BLaER1 (cell line): ENCODE results near the gene PWP2.
"Not testable (repeated sequence)": the region's sequence is repeated elsewhere in the genome, so short reads cannot be mapped to it uniquely, and the experiment has no call there.

Experiments used
- H3K27ac ChIP-seq: shearing (Covaris generic); formaldehyde crosslinking; 2 replicates; pipeline ENCODE4 v1.8.1; 2022
- H3K27me3 ChIP-seq: shearing (Covaris generic); formaldehyde crosslinking; 2 replicates; pipeline ENCODE4 v1.8.1; 2022
- H3K36me3 ChIP-seq: shearing (Covaris generic); formaldehyde crosslinking; 2 replicates; pipeline ENCODE4 v1.8.1; 2022
- H3K4me1 ChIP-seq: shearing (Covaris generic); formaldehyde crosslinking; 2 replicates; pipeline ENCODE4 v1.8.1; 2022
- H3K4me2 ChIP-seq: shearing (Covaris generic); formaldehyde crosslinking; 2 replicates; pipeline ENCODE4 v1.8.1; 2022
- H3K4me3 ChIP-seq: shearing (Covaris generic); formaldehyde crosslinking; 2 replicates; pipeline ENCODE4 v1.8.1; 2022
- H3K9ac ChIP-seq: shearing (Covaris generic); formaldehyde crosslinking; 2 replicates; pipeline ENCODE4 v1.8.1; 2022
- H3K9me3 ChIP-seq: shearing (Covaris generic); formaldehyde crosslinking; 2 replicates; pipeline ENCODE4 v1.8.1; 2022
- H4K20me1 ChIP-seq: shearing (Covaris generic); formaldehyde crosslinking; 2 replicates; pipeline ENCODE4 v1.8.1; 2022

Gene PWP2

DNA sequence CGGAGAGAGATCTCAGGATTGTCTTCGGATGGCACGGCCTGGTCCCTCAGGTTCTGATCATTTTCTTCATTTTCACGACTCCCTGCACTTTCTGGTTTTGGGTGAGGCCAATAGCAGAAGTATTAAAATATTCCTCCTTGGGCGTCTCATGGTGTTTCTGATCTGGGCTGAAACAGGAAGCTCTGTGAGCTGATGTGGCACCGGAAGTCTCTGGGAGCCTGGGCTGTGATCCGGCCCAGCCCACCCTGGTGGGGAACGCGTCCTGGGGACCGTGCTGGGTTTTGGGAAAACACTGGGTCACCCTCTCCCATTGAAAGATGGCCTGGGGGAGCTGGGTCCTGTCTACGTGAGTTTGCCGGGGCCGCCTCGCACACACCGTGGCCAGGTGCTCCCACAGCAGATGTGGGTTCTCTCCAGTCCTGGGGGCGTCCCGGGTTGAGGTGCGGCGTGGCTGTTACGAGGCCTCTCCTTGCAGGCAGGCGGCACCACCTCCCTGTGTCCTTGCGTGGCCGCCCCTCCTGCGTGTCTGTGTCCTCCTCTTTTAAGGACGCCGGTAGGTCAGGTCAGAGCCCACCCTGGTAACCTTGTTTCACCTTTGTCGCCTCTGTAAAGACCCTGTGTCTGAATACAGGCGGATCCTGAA lies 50.4 kb downstream of the PWP2 start:
- H3K27ac ChIP-seq, H3K4me2 ChIP-seq, H3K36me3 ChIP-seq, H3K9me3 ChIP-seq, H3K4me3 ChIP-seq, H3K9ac ChIP-seq, H3K4me1 ChIP-seq, H4K20me1 ChIP-seq, H3K27me3 ChIP-seq: not testable (repeated sequence)

DNA sequence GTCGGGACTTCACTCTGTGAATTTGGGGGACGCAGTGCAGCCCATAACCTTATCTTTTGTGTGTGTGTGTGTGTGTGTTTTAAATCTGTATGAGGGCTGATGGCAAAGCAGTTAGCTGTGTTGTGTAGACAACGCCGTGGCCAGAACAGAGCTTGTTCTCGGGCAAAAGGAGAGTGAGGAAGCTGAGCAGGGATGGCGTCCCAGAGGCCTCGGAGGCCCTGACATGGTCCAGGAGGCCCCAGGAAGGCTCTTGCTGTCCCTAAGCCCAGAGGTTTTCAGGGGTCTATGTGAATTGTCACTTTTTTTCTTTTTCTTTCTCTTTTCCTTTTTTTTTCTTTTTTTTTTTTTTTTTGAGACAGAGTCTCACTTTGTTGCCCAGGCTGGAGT lies 50.9 kb downstream of the PWP2 start:
- H3K4me2 ChIP-seq, H3K9ac ChIP-seq, H3K9me3 ChIP-seq, H3K27me3 ChIP-seq, H3K4me1 ChIP-seq, H4K20me1 ChIP-seq, H3K36me3 ChIP-seq, H3K4me3 ChIP-seq, H3K27ac ChIP-seq: not testable (repeated sequence)

DNA sequence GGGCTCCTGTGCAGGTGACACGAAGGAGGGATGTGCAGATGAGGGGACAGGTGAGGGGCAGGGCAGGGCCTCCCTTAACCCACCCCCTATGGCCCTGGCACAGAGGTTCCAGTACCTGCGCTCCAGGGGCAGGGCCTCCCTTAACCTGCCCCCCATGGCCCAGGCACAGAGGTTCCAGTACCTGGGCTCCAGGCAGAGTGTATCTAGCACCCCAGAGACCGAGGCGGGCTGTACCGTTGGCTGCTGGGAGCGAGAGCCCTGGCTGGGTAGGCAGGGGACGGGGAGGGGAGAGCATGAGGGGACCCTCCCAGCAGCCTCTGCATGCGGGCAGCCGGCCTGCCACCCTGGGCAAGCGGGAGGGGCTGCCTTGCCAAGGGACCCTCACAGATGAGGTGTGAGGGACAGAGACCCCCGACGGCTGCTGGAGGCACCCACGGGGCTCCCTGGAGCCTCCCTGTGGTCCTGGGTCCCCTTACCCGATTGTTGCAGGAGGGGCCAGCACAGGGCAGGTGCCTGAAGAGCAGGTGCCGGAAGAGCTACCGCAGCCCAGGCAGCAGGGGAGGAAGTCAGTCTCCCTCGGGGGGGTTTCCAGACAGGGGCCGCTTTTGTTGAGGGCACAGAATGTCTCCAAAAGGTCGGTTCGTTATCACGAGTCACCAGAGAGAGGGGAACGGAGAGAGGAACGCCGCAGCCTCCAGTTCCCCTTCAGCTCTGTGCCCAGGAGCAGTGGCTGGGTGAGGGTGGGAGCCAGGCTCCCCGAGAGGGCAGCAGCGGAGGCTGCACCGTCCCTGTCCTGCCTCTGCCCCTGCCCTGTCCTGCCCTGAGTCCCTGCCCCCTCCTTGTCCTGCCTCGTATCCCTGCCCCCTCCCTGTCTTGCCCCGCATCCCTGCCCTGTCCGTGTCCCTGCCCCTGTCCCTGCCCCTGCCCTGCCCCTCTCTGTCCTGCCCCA lies 52.4 kb downstream of the PWP2 start:
- not testable (repeated sequence) for H3K4me3 ChIP-seq, H3K9me3 ChIP-seq, H3K4me2 ChIP-seq

DNA sequence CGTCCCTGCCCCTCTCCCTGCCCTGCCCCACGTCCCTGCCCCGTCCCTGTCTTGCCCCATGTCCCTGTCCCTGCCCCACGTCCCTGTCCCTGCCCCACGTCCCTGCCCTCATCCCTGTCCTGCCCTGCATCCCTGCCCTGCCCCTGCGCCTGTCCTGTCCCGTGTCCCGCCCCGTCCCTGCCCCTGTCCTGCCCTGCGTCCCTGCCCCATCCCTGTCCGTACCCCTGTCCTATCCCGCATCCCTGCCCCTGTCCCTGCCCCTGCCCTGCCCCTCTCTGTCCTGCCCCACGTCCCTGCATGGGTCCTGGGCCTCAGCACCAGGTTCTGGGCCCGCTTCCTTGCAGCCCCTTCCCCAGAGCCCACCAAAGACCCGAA lies 53.1 kb downstream of the PWP2 start:
- not testable (repeated sequence) for H3K27ac ChIP-seq, H4K20me1 ChIP-seq, H3K9ac ChIP-seq, H3K4me1 ChIP-seq, H3K27me3 ChIP-seq, H3K4me2 ChIP-seq, H3K36me3 ChIP-seq, H3K4me3 ChIP-seq, H3K9me3 ChIP-seq

More for the DNA sequence above, 52.4 kb downstream of the PWP2 start:
- H3K36me3 ChIP-seq, H4K20me1 ChIP-seq, H3K27ac ChIP-seq, H3K4me1 ChIP-seq, H3K9ac ChIP-seq, H3K27me3 ChIP-seq: not testable (repeated sequence)

DNA sequence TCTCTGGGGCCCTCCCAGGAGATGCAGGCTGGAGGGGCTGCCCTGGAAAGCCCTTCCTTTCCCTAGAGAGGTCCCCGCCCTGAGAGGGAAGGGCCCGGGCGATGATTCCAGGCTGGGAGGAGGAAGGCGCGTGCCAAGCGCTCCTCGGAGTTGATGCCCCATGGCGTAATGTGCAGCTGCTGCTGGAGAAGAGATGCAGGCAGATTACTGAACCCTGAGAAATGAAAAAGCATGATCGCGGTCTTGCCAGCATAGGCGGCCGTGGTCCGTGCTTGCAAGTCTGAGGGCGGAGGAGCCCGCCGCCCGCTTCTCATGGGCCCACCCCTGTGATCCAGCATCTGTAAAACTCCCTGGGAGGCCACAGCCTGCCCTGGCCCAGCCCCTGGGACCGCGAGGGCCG lies 53.6 kb downstream of the PWP2 start:
- H3K9ac ChIP-seq, H3K4me1 ChIP-seq, H3K4me3 ChIP-seq, H3K9me3 ChIP-seq, H4K20me1 ChIP-seq, H3K4me2 ChIP-seq, H3K27ac ChIP-seq, H3K36me3 ChIP-seq, H3K27me3 ChIP-seq: not testable (repeated sequence)

DNA sequence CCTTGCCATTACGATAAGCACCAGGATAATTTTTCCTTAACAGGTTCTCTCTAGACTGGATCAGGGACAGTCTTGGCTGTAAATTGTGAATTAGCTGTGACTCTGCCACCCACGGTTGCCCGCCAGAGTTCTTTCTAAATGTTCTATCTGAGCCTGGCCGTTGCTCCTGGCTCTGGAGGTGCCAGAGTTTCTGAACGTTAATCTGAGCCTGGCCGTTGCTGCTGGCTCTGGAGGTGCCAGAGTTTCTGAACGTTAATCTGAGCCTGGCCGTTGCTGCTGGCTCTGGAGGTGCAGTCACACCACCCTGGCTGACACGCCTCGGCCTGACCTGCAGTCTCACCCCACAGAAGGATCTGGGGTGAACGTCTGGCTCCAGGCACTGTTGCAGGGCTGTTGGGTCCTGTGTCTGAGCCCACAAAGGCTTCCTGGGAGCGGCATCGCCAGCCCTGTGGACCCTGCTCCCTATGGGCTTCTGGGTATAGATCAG lies 56.0 kb downstream of the PWP2 start:
- not testable (repeated sequence) for H3K9ac ChIP-seq, H3K4me1 ChIP-seq, H3K27me3 ChIP-seq, H3K4me2 ChIP-seq, H3K36me3 ChIP-seq, H3K4me3 ChIP-seq, H3K27ac ChIP-seq, H4K20me1 ChIP-seq, H3K9me3 ChIP-seq

DNA sequence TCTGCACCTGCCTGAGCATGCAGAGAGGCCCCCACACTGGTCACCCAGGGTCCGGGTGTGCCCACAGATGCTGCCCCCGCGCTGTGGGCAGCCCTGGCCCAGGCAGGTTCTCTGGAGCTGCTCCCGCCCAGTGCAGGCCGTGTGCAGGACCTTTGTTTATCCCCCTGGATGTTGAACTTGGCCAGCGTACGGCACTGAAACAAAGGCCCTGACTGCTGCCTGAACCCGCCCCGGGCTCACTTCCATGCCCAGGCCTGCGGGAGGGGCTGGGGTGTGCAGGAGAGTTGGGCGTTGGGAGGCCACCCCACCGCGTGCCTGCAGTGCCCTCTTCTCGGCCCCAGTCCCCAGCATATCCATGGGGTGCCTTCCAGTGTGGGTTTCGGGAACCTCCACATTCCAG lies 58.7 kb downstream of the PWP2 start:
- H3K4me1 ChIP-seq, H3K4me3 ChIP-seq, H3K9me3 ChIP-seq, H3K36me3 ChIP-seq, H3K27ac ChIP-seq, H4K20me1 ChIP-seq, H3K27me3 ChIP-seq, H3K4me2 ChIP-seq, H3K9ac ChIP-seq: not testable (repeated sequence)

DNA sequence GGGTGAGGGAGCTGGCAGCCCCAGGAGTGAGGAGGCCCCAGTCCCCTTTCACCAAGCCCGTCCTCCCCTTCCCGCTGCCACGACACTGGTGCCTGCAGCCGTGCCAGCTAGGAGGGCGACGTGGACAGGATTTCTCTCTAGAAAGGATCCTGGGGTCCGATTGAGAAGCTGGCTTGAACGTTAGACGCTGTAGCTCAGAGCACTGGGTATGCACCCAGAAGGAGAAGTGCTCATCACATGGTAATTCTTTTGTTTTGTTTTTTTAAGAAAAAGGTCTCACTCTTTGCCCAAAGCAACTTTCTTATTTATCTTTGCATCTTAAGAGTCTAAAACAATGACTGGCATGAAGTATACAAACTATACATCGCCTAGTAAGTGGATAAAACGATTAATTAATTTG lies 60.3 kb downstream of the PWP2 start:
- H3K9me3 ChIP-seq, H3K27me3 ChIP-seq, H3K4me1 ChIP-seq, H3K36me3 ChIP-seq, H4K20me1 ChIP-seq, H3K27ac ChIP-seq, H3K4me2 ChIP-seq, H3K4me3 ChIP-seq, H3K9ac ChIP-seq: not testable (repeated sequence)

DNA sequence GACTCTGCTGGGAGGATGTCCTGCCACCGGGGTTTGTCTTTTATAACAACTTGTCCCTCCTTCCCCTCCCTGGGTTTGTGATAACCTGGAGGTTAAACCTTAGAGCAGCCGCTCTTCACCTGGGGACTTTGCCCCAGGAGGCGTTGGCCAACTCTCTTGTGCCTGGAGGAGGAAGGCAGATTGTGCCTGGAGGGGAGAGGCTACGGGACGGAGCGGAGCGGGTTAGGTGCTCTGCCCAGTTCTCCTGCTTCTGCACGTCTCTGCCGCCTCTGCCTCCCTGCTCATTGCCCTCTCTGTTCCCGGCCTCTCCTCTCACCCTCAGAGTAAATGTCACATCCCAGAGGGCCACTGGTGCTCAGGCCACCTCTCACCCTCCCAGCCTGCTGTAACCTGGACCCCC lies 63.1 kb downstream of the PWP2 start:
- H3K4me1 ChIP-seq, H3K4me2 ChIP-seq, H3K4me3 ChIP-seq, H3K27me3 ChIP-seq, H3K36me3 ChIP-seq, H3K9me3 ChIP-seq, H3K27ac ChIP-seq, H4K20me1 ChIP-seq, H3K9ac ChIP-seq: not testable (repeated sequence)

DNA sequence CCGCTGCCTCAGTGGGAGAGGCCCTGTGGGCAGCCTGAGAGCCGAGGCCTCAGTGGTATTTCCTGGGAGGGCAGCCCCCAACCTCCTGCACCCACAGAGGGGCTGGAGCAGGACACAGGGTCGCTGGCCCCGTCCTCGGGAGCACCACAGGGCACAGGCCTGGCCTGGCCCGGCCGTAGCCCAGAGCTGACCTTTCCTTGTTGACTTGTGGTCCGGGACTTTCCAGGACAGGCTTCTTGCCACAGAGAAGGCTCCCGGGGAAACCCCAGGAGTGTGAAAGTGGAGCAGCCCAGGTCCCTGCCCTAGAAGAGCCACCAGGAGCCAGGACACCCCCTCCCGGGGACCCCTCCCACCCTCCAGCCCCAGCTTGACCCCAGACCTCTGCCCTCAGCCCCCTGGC lies 63.7 kb downstream of the PWP2 start:
- H3K9ac ChIP-seq, H3K4me3 ChIP-seq, H3K27me3 ChIP-seq, H3K4me2 ChIP-seq, H3K27ac ChIP-seq, H3K36me3 ChIP-seq, H3K4me1 ChIP-seq, H3K9me3 ChIP-seq, H4K20me1 ChIP-seq: not testable (repeated sequence)

DNA sequence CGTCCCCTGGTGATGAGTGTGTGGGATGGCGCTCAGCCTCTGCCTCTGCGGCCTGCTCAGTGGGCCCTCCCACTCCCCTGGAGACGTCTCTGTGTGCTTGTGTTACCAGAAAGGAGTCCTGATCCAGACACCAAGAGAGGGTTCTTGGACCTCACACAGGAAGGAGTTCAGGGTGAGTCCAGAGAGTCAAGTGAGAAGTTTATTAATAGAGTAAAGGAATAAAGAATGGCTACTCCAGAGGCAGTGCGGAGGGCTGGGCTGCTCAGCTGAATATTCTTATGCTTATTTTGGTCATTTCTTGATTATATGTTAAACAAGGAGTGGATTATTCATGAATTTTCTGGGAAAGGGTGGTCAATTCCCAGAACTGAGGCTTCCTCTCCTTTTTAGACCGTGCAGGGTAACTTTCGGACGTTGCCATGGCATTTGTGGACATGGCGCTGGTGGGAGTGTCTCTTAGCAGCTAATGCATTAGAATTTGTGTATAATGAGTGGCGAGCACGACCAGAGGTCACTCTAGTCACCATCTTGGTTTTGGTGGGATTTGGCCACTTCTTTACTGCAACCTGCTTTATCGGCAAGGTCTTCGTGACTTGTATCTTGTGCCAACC lies 64.9 kb downstream of the PWP2 start:
- H3K9me3 ChIP-seq, H3K27ac ChIP-seq, H3K27me3 ChIP-seq, H3K36me3 ChIP-seq, H3K4me3 ChIP-seq, H3K4me1 ChIP-seq, H4K20me1 ChIP-seq, H3K4me2 ChIP-seq, H3K9ac ChIP-seq: not testable (repeated sequence)

DNA sequence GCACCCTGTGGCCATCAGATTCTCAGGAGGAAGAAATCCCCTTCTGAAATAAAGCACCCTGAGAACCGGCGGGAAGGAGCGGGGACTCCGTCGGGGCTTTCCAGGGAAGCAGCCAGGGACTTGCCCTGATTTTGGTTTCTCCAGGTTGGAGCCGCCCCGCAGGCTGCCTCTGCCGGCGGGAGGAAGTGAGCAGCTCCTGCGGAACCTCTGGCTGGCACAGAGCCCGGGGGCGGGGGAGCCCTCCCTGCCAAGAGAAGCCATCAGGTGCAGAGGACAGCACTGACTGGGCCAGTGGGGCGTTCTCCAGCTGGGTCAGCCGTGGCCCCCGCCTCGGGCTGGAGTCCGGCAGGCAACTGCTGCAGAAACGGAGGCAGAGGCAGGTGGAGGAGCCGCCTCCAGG lies 65.5 kb downstream of the PWP2 start:
- H4K20me1 ChIP-seq, H3K27ac ChIP-seq, H3K27me3 ChIP-seq, H3K9ac ChIP-seq, H3K36me3 ChIP-seq, H3K4me1 ChIP-seq, H3K9me3 ChIP-seq, H3K4me3 ChIP-seq, H3K4me2 ChIP-seq: not testable (repeated sequence)

DNA sequence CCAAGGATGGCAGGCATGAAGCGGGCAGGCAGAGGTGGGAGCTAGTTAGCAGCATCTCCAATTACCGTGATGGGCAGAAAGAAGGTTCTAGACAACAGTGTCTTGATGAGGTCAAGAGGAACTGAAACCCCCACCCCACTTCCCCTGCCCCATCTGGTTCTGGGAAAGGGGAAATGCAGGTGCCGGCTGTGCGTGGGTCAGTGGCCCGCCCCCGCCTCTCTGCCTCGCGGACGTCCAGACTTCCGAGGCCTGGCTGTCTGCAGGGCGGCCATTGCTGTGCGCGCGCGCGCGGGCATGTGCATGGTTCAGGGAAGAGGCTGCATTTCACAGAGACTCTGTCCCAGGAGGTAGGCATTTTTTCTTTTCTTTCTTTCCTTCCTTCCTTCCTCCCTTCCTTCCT lies 68.0 kb downstream of the PWP2 start:
- not testable (repeated sequence) for H3K27me3 ChIP-seq, H3K36me3 ChIP-seq, H3K4me3 ChIP-seq, H4K20me1 ChIP-seq, H3K9ac ChIP-seq, H3K9me3 ChIP-seq, H3K27ac ChIP-seq, H3K4me2 ChIP-seq, H3K4me1 ChIP-seq

DNA sequence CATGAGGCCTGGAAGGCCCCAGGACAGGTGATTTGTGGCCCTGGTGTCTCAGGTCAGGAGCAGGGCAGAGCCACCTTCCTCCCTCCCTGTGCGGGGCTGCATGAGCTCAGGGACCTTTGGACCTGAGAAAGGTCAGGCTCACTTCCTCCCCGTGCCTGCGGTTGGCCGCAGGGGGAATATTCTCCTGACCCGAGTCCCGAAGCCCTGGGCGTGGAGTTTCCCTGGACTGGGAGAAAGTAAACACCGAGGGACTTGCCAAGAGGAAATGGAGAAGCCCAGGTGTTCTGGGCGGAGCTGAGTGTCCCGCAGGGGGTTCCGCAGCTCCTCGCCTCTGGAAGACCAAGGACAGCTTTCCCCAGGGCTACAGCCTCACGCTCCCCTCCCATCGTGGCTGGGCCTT lies 68.9 kb downstream of the PWP2 start:
- H4K20me1 ChIP-seq, H3K4me3 ChIP-seq, H3K9ac ChIP-seq, H3K9me3 ChIP-seq, H3K4me2 ChIP-seq, H3K4me1 ChIP-seq, H3K27me3 ChIP-seq, H3K36me3 ChIP-seq, H3K27ac ChIP-seq: not testable (repeated sequence)
